ENCODE results near the gene STEAP1. TPM values are rescaled to one million over a fixed set of nuclear protein-coding genes. Genes with fewer than 3 reads are reported as not detected.

STEAP1 gene
- 13.4 to 15.6 TPM (median 14.5 TPM) in 5 replicates for total RNA-seq (2022; extraction: Qiagen RNA extraction; ENCODE audit: low read depth)

DNA sequence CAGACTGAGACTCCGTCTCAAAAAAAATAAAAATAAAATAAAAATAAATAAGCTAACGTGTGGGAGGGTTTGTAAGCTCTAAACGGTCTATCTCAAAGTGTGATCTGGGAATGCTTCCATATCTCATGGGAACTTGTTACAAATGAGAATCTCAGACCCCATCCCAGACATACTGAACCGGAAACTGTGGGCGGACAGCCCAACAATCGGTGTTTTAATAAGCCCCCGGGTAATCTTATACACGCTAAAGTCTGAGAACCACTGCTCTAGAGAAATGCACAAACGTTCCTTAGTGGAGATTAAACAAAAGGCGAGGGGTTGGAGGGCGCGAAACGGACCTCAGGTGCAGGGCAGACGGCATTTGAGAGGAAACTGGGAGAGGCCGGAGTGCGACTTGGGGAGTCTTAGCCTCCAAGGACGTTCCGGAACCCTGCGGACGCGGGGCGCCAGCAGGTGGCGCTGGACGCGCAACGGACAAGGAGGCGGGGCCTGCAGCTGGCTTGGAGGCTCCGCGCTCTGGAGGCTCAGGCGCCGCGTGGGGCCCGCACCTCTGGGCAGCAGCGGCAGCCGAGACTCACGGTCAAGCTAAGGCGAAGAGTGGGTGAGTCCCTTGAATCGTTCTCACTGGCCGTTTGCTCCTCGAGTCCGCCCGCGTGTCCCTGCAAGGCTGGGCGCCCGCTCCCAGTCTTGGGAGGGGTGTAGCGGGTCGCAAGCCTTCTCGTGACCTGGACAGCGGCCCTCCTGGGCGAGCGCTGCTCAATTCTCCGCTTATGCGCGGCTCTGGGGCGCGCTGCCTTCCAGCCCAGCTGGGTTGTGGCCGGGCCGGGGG, at the start of gene STEAP1:
Gene STEAP1 (plus strand): TSS at position 527 of the 829 bp plus-strand sequence. CDS start 5,320 bp downstream, outside the sequence.

DNA sequence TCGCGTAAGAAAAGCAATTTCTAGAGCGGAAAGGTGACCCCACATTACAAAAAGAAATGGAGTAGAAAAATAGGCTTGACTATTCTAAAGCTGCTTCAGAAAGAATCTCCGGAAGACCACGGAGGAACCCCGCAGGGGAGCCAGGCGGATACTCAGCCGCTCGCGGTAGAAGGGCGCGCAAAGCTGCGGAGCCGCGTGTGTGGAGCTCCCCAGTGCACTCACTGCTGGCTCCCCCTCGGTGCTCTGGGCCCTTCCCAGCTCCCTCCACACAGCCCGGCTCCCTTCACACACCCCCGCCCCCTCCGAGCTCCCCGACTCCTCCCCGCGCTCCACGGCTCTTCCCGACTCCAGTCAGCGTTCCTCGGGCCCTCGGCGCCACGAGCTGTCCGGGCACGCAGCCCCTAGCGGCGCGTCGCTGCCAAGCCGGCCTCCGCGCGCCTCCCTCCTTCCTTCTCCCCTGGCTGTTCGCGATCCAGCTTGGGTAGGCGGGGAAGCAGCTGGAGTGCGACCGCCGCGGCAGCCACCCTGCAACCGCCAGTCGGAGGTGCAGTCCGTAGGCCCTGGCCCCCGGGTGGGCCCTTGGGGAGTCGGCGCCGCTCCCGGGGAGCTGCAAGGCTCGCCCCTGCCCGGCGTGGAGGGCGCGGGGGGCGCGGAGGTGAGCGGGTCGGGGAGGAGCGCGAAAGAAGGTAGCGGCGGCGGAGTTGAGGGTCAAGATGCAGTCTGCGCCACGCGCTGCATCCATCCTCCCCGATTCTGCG, 57.3 kb downstream of the STEAP1 start, which contains the start of gene STEAP2:
Gene STEAP2 (plus strand): TSS at position 350 of the 758 bp plus-strand sequence. CDS start 13,343 bp downstream, outside the sequence.

Other genes starting within 250 kb of the STEAP1 start
- 3.8 to 4.9 TPM (median 4.5 TPM) in 5 replicates for gene STEAP2, start 57.3 kb downstream of the STEAP1 start, total RNA-seq (2022; extraction: Qiagen RNA extraction; ENCODE audit: low read depth)
- gene CFAP69, start 90.7 kb downstream of the STEAP1 start, total RNA-seq (2022; extraction: Qiagen RNA extraction; ENCODE audit: low read depth): 1.3 to 2.0 TPM (median 1.6 TPM) in 5 replicates
- not detected in 5 replicates for gene FAM237B, start 166.8 kb downstream of the STEAP1 start, total RNA-seq (2022; extraction: Qiagen RNA extraction; ENCODE audit: low read depth)
- gene GTPBP10, start 192.2 kb downstream of the STEAP1 start, total RNA-seq (2022; extraction: Qiagen RNA extraction; ENCODE audit: low read depth): 19.2 to 24.3 TPM (median 23.1 TPM) in 5 replicates
- gene CLDN12, start 249.0 kb downstream of the STEAP1 start, total RNA-seq (2022; extraction: Qiagen RNA extraction; ENCODE audit: low read depth): 21.5 to 27.8 TPM (median 26.0 TPM) in 5 replicates

All from A549 treated with CpdA at 1 μM for 4 hours (cell line).